22Rv1 (cell line): ENCODE data around the gene DNLZ.

Source experiments
- H3K27ac ChIP-seq: fragments of 450-650 bp; 2 replicates; pipeline ENCODE4 v1.5.1; 2017
- ZFX ChIP-seq: fragments of 450-650 bp; IDR thresholded peaks from 2 replicates; pipeline ENCODE4 v1.6.1; 2017; ENCODE audit warnings: antibody characterized with exemption, borderline replicate concordance
- TF ChIP-seq, protein P1 (sequence below): fragments of 450-650 bp; IDR thresholded peaks from 2 replicates; pipeline ENCODE4 v1.5.1; 2017; ENCODE audit warnings: mild to moderate bottlenecking

DNLZ gene

DNA sequence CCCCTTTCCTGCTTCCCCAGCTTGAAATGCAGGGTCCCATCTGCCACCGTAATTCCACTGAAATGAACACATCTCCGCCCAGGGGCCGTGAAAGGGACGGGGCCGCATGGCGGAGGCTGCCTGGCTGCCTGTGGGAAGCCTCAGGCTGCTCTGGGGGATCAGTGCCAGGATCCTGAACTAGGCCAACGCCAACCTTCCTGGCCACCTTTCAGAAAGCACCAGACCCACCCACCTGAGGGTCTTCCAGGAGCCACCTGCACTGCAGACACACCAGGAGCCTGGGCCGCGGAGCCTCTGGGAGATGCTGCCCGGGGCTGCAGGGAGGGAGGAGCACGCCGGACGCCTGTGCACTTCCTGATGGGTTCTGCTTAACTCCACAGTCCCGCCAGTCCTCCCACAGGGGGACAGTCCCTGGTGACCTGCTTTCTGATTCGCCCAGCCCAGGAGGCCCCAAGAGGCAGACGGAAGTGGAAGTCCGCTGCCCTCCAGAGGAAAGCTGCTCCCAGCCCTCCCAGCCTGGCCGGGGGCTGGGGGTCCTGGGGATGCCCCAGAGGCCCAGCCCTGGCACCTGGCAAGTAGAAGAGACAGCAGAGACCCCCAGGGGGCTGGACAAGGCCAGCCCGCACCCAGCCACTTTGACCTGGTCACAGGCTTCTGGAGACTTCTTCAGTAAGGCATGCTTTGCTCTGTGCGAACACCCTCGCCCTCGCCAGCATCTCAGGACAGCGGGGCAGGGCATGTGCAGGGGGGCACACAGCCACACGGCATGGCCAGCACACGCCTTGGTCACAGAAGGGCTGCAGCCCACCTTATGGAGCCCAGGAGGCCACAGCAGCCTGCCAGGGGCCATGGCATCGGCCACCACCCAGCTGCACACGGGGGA lies 10.0 kb upstream of the DNLZ start, which contains the start of gene CARD9:
CARD9 (minus strand) TSS at position 370 of the 883 bp plus-strand sequence. CDS start 1,591 bp downstream, outside the sequence.
- no peak for TF ChIP-seq ZFX
- TF ChIP-seq, protein P1, sequence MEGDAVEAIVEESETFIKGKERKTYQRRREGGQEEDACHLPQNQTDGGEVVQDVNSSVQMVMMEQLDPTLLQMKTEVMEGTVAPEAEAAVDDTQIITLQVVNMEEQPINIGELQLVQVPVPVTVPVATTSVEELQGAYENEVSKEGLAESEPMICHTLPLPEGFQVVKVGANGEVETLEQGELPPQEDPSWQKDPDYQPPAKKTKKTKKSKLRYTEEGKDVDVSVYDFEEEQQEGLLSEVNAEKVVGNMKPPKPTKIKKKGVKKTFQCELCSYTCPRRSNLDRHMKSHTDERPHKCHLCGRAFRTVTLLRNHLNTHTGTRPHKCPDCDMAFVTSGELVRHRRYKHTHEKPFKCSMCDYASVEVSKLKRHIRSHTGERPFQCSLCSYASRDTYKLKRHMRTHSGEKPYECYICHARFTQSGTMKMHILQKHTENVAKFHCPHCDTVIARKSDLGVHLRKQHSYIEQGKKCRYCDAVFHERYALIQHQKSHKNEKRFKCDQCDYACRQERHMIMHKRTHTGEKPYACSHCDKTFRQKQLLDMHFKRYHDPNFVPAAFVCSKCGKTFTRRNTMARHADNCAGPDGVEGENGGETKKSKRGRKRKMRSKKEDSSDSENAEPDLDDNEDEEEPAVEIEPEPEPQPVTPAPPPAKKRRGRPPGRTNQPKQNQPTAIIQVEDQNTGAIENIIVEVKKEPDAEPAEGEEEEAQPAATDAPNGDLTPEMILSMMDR = no peak
- H3K27ac ChIP-seq = no peak within 1 kb of the TSS

DNA sequence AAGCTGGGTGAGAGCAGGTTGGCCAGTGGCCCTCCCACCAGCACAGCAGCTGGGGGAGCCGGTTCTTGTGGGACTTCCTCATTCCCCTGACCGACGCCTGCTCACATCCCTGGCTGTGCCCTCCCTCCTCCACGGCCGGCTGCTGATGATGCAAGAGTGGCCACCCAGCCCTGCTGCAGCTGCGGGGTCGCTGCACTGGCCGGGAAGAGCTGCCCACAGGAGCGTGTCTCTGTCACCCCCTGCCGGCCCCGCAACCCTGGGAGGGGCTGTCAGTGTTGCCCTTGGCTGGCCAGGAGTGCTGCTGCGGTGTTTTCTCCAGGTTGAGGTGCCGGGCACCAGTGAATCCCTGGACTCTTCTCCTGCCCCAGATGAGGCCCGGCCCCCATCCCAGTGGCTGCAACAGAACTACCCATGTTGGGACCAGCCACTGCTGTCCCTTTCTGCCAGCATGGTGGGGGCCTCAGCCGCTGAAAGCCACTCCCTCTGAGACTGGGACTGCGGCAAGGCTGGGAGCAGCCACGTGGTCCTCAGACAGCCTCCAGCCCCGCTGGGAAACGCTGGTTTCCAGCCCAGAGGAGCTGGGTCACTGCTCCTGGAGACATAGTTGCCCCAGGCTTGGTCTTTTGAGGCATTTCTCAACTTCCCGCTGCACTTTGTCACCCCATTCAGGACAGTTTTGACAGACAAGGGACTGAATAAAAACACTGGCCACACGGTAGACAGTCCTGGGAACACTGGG lies 9.2 kb upstream of the DNLZ start:
- TF ChIP-seq, protein P1 = no peak
- TF ChIP-seq ZFX = no peak
- H3K27ac ChIP-seq = no peak overlapping the region

DNA sequence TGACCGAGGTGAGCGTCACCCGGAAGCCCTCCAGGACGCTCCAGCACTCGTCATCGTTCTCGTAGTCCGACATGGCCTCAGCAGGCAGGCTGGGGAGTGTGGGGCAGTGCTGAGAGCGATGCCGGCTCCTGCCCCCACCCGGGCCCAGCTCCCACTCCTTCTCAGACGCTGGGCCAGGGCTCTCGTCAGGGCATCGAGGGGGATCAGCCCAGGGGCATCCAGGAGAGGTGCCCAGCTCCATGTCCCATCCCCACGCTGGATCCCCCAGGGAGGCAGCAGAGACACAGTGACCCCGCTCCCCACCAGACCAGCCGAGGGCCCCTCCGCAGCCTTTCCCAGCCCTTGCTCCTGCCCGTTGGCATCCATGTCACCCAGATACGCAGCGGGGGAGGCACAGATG lies 8.5 kb upstream of the DNLZ start:
- no peak for TF ChIP-seq ZFX
- TF ChIP-seq, protein P1 = no peak
- H3K27ac ChIP-seq = no peak overlapping the region

DNA sequence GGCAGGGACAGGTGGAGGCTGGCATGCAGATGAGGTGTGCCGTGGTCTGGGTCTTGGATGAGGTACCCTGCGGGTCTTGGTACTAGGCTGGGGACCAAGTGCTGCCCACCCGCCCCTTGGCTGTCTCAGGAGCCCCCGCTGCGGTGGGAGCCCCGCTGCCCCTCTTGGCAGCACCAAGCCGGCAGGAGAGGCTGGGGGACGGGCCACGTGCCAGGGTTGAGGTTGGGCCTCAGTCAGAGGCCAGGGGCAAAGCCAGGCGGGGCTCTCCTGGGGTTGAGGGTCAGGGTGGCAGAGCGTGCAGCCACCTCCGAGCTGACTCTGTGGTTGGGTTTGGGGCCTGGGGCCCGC lies 8.0 kb upstream of the DNLZ start:
- TF ChIP-seq ZFX = no peak
- TF ChIP-seq, protein P1 = no peak
- no peak overlapping the region for H3K27ac ChIP-seq

DNA sequence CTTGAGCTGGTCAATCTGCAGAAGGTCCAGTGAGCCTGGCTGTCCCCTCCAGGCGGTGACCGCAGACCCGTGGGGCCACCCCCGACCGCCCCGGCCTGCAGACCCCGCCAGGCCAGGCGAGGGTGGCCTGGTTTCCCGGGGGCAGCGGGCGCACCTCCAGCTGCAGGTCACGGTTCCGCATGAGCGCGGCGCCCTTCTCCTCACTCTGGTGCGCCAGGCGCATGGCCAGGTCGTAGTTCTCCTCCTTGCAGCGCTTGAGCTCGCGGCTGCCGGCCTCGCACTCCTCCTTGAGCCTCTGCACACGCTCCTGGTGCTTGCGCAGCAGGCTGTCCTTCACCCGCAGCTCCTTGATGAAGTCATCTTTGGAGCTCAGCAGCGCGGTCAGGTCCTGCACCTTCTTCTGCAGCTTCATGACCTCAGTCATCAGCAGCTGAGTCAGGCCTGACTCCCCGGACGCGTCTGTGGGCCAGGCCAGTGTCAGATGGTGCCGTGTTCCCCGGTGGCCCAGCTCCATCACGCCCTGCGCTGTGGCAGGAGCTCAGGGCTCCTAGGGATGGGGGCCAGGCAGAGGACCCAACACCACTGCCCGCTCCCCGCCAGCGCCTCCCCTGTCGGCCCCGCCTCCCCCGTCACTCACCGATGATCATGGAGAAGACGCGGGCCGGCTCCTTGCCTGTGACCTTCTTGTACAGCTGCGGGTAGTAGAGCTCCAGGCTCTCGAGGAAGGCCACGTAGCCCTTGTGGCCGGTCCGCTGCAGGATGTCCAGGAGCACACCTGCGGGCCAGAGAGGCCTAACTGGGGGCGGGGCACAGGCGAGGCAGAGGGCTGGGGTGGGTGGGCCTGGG lies 7.4 kb upstream of the DNLZ start:
- no peak for TF ChIP-seq ZFX
- TF ChIP-seq, protein P1 = no peak
- no peak overlapping the region for H3K27ac ChIP-seq

DNA sequence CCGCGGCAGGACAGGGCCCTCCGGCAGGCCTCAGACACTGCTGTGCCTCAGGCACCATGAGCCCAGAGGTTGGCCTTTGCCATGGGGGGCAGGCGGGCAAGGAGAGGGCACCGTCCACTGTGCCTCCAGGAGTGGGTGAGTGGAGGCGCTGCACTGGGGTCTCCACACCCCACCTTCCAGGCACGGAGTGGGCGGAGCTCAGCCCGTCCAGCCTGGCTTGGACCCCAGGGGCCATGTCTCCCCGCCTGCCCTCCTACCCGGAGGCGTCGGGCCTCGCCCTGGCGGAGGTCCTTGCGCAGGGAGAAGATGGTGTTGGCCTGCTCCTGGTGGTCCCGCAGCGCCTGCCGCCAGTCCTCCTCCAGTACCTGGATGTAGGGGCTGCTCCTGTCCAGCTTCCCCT lies 6.5 kb upstream of the DNLZ start:
- H3K27ac ChIP-seq = no peak overlapping the region
- no peak for TF ChIP-seq ZFX
- TF ChIP-seq, protein P1 = no peak
